Spleen (tissue), 7 donors: ENCODE measurements around the gene EPAS1.

Source experiments
- CTCF ChIP-seq, 11 experiments: fragments of 200-600 bp in 7 of 11; fragments of 450-650 bp in 4 of 11; sonication (generic) in 4 of 11; IDR thresholded peaks in 8 of 11; conservative IDR thresholded peaks in 3 of 11; 1 replicate in 7 of 11; 2 replicates in 4 of 11; pipeline versions ENCODE4 v1.4.0 to v1.8.0; 2016 to 2021; ENCODE audit warnings: antibody characterized with exemption in 11 of 11, inconsistent platforms in 4 of 11, mild to moderate bottlenecking in 1 of 11
- POLR2AphosphoS5 ChIP-seq, 3 donors: sonication (generic); formaldehyde crosslinking; IDR thresholded peaks; one replicate each; pipeline ENCODE4 v1.5.1; 2017; ENCODE audit warnings: antibody characterized with exemption in 3 of 3
- donor health status: DM: no; HTN: no; CAD: no; lungs with moderate emphysema.
- donor health status: DM: no; HTN: no; CAD: no.
- donor health status: DM: no; HTN: no; CAD: no.

- TF ChIP-seq CTCF (IDR thresholded peaks at IDR 0.05 in 8 of 11, conservative IDR thresholded peaks at IDR 0.05 in 3 of 11): no peak
- no peak for TF ChIP-seq POLR2AphosphoS5 (IDR thresholded peaks at IDR 0.05)
These were observed 76.0 kb downstream of the EPAS1 start for GRCh38 chr2:46373238-46373637.
